NCI-H2107 treated with DMSO at 0.1 percent for 48 hours (cell line): ENCODE measurements around the gene CYP2C9.
"Not testable (repeated sequence)": the region's sequence is repeated elsewhere in the genome, so short reads cannot be mapped to it uniquely, and the experiment has no call there.

Source experiments
- DNase-seq: peaks from one replicate; lab custom pipeline; 2025; ENCODE audit not compliant: unreplicated experiment; lab: John Stamatoyannopoulos, UW

Gene CYP2C9

DNA sequence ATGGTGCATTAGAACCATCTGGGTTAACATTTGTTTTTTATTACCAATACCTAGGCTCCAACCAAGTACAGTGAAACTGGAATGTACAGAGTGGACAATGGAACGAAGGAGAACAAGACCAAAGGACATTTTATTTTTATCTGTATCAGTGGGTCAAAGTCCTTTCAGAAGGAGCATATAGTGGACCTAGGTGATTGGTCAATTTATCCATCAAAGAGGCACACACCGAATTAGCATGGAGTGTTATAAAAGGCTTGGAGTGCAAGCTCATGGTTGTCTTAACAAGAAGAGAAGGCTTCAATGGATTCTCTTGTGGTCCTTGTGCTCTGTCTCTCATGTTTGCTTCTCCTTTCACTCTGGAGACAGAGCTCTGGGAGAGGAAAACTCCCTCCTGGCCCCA is at the start of gene CYP2C9:
TSS of gene CYP2C9 (plus strand) at position 276 of the 400 bp plus-strand sequence. CDS start at position 301, 25 bp downstream.
- DNase-seq, result no peak

DNA sequence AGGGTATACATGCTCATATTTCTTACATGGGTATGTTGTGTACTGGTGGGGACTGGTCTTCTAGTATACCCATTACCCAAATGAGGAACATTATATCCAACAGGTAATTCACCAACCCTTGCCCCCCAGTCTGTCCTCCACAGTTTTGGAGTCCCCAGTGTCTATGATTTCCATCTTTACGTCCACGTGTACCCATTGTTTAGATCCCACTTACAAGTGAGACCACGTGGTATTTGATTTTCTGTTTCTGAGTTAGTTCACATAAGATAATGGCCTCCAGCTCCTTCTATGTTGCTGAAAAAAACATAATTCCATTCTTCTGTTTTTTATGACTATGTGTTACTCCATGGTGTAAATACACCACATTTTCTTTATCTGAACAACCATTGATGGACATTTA is 49.3 kb upstream of the CYP2C9 start:
- DNase-seq, result no peak

DNA sequence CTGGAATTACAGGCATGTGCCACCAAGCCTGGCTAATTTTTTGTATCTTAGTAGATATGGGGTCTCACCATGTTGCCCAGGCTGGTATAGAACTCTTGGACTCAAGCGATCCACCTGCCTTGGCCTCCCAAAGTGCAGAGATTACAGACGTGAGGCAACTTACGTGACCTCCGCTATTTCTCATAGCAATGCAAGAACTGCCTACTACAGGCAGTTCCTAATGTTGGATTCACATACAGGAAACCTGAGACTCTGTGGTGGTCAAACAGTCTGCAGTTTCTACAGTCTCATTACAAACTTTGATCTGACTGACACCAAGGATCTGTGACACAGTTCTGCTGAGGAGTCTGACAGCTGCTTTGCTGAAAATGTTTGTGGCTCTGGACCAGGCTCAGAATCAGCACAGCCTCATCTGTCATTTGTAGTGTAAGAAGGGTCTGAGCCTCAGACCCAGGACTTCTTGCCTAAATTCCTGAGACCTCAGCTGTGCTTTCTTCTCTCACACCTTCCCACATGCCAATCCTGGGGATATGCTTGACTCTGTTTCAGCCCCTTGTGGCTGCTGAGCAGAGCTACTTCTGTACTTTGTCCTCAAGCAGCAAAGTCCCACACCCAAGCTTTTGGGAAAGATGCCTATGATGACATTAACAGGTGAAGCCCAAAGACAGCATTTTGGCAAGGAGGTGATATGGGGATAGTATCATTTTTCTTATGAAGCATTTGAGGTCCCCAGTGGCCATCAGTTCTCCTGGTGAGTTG is 48.0 kb upstream of the CYP2C9 start:
- DNase-seq, result no peak

DNA sequence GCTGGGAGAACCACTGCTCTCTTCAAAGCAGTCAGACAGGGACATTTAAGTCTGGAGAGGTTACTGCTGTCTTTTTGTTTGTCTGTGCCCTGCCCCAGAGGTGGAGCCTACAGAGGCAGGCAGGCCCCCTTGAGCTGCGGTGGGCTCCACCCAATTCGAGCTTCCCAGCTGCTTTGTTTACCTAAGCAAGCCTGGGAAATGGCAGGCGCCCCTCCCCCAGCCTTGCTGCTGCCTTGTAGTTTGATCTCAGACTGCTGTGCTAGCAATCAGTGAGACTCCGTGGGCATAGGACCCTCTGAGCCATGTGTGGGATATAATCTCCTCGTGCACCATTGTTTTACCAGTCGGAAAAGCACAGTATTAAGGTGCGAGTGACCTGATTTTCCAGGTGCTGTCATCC is 40.0 kb upstream of the CYP2C9 start:
- DNase-seq, result not testable (repeated sequence)

DNA sequence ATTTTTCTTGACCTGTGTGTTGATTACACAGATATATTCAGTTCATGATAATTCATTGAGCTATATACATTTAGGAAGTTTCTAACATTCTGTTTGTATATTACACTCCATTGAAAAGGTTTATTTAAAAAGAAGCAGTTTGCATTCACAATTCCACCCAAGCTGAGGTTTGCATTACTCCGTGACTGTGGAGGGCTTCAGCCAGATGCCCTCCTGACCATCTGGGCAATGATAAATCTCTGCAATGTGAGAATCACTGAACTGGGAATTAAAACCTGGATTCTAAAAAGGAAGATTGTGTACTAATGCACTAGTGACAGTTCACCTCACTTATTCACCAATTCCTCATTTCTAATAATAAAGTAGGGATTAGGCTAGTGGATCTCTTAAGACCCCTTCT is 36.4 kb upstream of the CYP2C9 start:
- DNase-seq, result no peak

DNA sequence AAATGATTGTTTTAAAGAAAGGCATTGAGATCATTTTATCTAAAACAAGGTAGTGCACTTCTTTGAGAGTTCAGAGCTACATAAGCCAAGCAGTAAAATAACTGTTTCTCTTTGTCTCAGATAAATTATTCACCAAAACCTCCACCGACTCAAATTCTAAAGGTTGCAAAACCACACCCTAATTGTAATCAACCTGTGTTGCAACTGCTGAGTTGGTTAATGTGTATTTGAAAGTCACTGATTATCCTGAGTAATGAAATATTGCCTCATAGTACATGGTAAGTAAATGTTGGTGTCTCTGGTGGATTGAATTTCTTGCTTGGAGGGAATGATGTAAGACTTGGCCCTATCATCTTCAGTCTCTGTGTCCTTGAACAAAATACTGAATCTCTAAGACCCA is 35.9 kb upstream of the CYP2C9 start:
- DNase-seq, result no peak

DNA sequence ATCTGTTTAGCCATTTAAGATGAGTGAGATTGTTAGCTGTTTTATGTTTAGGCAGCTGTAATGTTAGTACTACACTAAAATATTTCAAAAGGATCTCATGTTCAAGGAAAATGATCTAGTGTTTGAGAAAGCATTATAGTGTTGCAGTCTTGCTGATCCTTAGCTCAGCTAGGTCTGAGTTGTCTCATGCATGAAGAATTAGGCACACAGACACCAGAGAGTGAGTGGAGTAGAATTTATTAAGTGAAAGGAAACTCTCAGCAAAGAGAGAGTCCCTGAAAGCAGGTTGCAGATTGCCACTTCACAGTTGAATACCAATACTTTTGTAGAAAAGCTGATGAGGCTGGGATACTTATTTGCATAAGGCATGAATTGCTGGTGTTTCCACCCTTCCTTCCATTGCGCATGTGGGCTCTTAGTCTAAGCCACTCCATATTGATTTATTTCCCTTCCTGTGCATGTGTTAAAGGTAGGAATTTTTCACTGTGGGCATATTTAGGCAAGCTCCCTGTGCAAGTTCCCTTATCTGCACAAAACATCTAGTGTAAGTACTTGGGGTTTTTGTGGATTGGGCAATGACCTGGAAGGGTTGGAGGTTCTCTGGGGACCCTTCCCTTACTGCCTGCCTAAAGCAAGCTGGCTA is 33.8 kb upstream of the CYP2C9 start:
- not testable (repeated sequence) for DNase-seq

DNA sequence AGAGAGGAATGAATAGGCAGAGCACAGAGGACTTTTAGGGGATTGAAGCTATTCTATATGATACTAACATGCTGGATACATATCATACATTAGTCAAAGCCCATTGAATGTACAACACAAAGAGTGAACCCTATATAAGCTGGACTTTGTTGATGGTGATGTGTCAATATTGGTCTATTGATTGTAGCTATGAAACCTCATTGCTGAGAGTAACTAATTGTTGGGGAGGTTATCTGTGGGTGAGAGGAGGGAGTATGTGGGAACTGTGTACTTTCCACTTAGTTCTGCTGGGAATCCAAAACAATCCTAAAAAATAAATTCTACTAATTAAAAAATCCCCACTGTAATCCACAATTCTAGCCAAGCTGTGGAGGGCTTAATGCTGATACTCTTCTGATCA is 22.0 kb upstream of the CYP2C9 start:
- DNase-seq, result no peak

DNA sequence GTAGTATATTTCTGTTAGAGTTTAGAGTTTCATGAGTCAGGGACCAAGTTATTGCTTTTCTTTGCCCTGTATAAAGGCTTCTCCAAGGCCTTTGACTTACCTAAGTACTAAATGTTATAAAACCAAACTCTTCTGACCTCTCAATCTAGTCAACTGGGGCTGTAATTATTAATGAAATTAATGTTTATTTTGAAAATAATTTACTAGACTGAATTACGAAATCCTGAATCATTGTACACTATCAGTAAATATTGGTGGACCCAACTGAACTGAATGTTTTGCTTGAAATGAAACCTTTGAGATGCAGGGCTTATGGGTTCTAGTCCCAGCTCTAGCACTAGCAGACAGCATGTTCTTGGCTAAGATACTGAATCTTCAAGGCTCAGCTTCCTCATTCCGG is 1.7 kb upstream of the CYP2C9 start:
- no peak for DNase-seq

DNA sequence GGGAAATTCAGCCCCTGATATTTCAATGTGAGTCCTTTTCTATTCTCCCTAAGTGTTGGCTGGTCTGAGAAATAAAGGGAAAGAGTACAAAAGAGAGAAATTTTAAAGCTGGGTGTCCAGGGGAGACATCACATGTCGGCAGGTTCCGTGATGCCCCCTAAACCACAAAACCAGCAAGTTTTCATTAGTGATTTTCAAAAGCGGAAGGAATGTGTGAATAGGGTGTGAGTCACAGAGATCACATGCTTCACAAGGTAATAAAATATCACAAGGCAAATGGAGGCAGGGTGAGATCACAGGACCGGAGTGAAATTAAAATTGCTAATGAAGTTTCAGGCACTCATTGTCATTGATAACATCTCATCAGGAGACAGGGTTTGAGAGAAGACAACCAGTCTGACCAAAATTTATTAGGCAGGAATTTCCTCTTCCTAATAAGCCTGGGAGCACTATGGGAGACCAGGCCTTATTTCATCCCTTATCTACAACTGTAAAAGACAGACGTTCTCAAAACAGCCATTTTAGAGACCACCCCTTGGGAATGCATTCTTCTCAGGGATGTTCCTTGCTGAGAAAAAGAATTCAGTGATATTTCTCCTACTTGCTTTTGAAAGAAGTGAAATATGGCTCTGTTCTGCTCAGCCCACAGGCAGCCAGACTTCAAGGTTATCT is 5.1 kb downstream of the CYP2C9 start:
- DNase-seq, result not testable (repeated sequence)

DNA sequence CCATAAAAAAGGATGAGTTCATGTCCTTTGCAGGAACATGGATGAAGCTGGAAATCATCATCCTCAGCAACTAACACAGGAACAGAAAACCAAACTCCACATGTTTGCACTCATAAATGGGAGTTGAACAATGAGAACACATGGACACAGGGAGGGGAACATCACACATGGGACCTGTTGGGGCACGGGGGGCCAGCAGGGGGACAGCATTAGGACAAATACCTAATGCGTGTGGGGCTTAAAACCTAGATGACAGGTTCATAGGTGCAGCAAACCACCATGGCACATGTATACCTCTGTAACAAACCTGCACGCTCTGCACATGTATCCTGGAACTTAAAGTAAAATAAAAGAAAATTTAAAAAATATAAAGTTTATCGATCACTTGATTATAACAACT is 7.7 kb downstream of the CYP2C9 start:
- not testable (repeated sequence) for DNase-seq

DNA sequence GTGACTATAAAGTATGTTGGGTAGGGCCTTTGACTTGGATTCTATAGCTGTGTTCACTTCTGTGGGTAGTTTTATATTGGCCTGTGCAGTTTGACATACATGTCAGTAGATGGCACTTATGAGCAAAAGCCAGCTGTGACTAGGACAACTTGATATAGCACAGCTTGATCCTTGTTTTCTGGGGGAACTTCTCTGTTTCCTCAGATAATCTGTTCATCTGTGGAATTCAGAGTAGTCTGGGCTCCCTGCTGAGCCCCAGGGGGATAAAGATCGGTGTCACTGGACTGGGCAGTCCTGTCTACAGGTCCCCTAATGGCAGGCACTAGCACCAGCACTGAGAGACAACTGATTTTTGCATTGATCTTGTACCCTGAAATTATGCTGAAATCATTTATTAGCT is 25.4 kb downstream of the CYP2C9 start:
- no peak for DNase-seq

DNA sequence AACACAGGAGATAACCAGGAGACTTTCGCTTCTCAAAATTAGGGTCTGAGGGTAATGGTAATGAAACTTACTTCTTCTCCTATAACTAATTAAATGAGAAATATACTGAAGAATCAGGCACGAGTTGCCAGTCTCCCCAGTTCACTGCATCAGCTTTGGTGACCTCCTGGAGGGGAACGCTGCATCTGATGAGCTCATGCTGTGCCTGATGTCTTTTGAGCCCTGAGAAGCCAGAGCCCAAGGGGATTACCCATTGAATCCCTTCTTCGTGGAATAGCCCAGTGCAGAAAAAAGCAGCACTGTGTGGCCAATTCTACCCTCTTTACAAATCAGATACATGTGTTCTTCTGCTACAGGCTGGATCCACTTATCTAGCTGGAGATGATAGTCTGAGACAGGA is 45.1 kb downstream of the CYP2C9 start:
- DNase-seq, result no peak

DNA sequence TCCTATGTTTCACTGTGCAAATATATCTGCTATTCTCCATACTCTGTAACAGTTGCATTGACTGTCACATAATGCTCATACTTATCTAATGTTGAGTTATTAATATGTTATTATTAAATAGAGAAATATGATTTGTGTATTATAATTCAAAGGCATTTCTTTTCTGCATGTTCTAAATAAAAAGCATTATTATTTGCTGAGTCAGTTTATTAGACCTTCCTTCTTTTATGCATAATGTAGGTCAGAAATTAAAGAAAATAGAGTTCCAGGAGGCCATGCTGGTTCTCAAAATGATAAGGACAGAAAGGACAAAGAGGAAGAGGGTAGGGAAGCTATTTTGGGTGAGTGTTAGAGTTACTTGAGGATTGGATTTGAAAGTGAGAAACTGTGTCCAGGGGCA is 50.7 kb downstream of the CYP2C9 start:
- no peak for DNase-seq

DNA sequence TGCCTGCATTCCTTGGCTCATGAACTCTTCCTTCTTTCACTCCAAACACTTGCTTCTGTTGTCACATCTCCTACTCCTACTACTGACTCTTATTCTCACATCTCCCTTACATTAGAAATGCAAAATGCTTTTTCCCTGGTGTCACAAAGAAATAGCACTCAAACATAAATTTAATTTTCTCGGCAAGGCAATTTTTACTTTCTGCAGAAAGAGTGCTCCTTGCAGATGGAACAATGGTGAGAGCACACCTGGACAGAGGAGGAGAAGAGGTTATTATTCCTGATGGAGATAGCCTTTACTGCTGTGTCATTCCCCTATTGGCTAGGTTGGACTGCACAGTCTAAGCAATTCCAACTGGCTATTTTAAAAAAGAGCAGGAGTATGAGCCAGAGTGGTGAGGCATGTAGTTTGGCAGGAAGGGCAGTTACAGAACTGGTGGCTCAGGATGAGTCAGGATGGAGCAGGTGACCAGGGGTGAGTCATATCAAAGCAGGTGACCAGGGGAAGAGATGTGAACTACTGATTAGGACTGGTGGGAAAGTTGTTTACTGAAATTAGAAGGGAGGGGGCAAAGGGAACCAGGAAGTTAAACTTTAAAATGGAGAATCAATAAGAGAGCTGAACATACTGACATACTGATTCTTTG is 52.9 kb downstream of the CYP2C9 start:
- no peak for DNase-seq

DNA sequence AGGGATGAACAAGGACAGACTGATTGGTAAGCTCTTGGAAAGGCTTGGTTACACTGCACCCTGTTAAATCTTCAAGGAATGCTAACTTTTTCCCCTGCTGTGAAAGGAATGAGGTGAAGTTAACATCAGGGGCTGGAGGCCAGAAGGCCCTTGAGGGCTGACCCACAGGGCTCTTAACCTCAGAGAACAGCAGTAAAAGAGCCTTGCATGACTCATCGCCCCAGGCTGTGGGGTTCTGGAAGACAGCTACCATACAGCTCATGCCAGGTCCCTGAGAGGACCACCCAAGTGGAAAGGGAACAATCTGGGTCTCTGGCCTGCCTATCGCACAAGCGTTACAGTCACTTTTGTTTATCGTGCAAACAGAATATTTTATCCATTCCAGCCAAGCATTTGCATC is 54.4 kb downstream of the CYP2C9 start:
- DNase-seq, result no peak

DNA sequence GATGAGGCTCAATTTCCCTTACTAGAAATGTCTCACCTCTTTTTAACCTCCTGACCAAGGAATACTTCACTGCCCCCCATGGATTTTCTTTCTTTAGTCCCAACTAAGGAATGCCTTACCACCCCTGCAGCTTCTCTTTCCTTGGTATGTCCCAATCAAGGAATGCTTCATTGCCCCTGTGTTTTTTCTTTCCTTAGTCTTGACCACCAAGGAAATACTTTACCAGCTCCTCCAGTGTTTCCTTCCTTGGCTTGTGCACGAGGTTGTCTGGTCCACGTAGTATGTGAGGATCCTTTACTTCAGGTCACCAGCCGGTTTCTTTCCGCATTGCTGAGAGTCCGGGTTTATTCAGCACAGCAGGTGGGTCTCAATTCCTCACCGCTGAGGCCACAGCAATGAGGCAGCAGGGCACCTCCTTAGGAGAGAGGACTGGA is 59.3 kb downstream of the CYP2C9 start:
- no peak for DNase-seq

DNA sequence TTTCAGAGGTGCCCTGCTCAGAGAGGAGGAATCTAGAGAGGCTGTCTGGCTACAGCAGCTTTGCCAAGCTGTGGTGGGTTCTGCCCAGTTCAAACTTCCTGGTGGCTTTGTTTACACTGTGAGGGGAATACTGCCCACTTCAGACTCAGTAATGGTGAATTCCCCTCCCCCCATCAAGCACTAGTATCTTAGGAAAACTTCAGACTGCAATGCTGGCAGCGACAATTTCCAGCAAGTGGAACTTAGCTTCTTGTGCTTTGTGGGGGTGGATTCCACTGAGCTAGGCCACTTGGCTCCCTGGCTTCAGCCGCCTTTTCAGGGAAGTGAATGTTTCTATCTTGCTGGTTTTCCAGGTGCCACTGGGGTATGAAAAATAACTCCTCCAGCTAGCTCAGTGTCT is 88.0 kb downstream of the CYP2C9 start:
- no peak for DNase-seq

DNA sequence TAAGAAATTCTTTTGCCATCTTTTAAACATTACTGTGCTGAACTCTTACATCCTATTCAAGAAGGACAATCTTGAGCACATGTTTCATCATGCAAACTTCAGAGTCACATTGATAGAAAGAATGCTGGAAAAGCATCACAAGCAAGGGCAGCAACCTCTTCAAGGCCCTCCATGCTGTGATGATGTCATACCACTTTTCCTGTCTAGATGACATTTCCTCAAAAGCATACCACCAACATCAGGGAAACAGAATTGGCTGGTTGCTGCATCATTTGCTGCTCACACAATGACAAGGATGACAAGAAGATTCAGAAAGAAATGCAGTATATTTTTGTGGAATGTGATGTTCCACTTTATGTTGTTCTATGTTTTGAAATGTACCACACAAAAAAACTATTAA is 93.2 kb downstream of the CYP2C9 start:
- DNase-seq, result no peak

DNA sequence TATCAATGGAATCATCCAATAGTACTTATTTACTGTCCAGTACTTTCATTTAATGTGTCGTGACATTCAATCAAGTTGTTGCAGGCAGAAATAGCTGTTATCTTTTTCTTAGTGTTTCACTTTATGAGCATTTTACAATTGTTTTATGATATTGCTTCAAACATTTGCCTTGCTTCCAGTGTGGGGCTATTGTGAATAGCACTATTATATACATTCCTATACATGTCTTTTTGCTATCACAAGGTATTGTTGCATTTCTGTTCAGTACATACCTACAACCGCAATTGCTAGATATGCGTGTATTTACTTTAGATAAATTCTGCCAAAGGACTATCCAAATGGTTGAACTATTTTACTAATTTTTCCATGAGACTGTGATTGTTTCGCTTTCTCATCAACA is 95.9 kb downstream of the CYP2C9 start:
- DNase-seq, result no peak
